HepG2 (cell line): ENCODE results near the gene SIGLEC1. TPM values are rescaled to one million over a fixed set of nuclear protein-coding genes. Genes with fewer than 3 reads are reported as not detected.

Experiments used
- ARNT ChIP-seq: fragments of 450-650 bp; IDR thresholded peaks from 2 replicates; pipeline ENCODE4 v1.6.1; 2017
- DZIP1 ChIP-seq: sonication (generic); formaldehyde crosslinking; IDR thresholded peaks from 2 replicates; pipeline ENCODE4 v1.5.0; 2020; ENCODE audit warnings: mild to moderate bottlenecking, missing genetic modification reagents
- FOXC1 ChIP-seq: sonication (generic); formaldehyde crosslinking; IDR thresholded peaks from 2 replicates; pipeline ENCODE4 v1.8.0; 2022; ENCODE audit warnings: mild to moderate bottlenecking, missing genetic modification reagents, borderline replicate concordance
- FOXK2 ChIP-seq: fragments of 450-650 bp; IDR thresholded peaks from 2 replicates; pipeline ENCODE4 v1.6.1; 2016
- HNRNPL ChIP-seq: fragments of 200-400 bp; formaldehyde crosslinking; IDR thresholded peaks from 2 replicates; pipeline ENCODE4 v1.6.1; 2017; ENCODE audit warnings: mild to moderate bottlenecking, low read depth, low read length
- KMT2A ChIP-seq: sonication (generic); formaldehyde crosslinking; IDR thresholded peaks from 2 replicates; pipeline ENCODE4 v1.4.0; 2020; ENCODE audit warnings: missing genetic modification reagents
- POLR2AphosphoS5 ChIP-seq: IDR thresholded peaks from 2 replicates; pipeline ENCODE4 v1.6.1; 2012; ENCODE audit warnings: low read depth, low read length
- RFX3 ChIP-seq: IDR thresholded peaks from 2 replicates; pipeline ENCODE4 v1.6.1; 2016; ENCODE audit warnings: missing biosample characterization, missing genetic modification reagents
- RFX5 ChIP-seq: IDR thresholded peaks from 2 replicates; pipeline ENCODE4 v1.6.1; 2011; ENCODE audit warnings: low read depth, low read length, improper control_type of control experiment
- TCF7 ChIP-seq: sonication (generic); IDR thresholded peaks from 2 replicates; pipeline ENCODE4 v1.6.1; 2016; ENCODE audit warnings: antibody characterized with exemption, low read depth
- ZFAT ChIP-seq: sonication (generic); formaldehyde crosslinking; conservative IDR thresholded peaks from 2 replicates; pipeline ENCODE4 v1.8.1; 2023; ENCODE audit warnings: missing genetic modification reagents, inconsistent platforms
- ZNF652 ChIP-seq: IDR thresholded peaks from 2 replicates; pipeline ENCODE4 v1.6.1; 2016; ENCODE audit warnings: low read depth, borderline replicate concordance
- ZNF709 ChIP-seq: sonication (generic); formaldehyde crosslinking; IDR thresholded peaks from 2 replicates; pipeline ENCODE4 v1.5.0; 2020; ENCODE audit warnings: mild to moderate bottlenecking, missing genetic modification reagents
- ZNF839 ChIP-seq: sonication (generic); formaldehyde crosslinking; IDR thresholded peaks from 2 replicates; pipeline ENCODE4 v1.4.0; 2020; ENCODE audit warnings: missing genetic modification reagents, mild to moderate bottlenecking, borderline replicate concordance
- polyA plus RNA-seq, 8 experiments: library from polyadenylated mRNA; depleted of rRNA in 3 of 8; stranded (reverse) in 7 of 8; unstranded in 1 of 8; fragments of >200 nt; fragmentation: Illumina TruSeq in 4 of 8; extraction: Trizol in 4 of 8; gene quantifications; 2 replicates each; pipeline versions ENCODE4 v1.2.1 to v1.2.3, GENCODE V29; 2011 to 2016; ENCODE audit warnings: low read depth in 4 of 8, missing spikeins in 1 of 8, mixed read lengths in 1 of 8; ENCODE audit not compliant: insufficient read depth in 1 of 8
- total RNA-seq, 5 experiments: library from RNA; depleted of rRNA; stranded (reverse); fragments of >200 nt; fragmentation: Illumina TruSeq; extraction: Trizol; gene quantifications; 2 replicates each; pipeline ENCODE4 v1.2.3, GENCODE V29; 2016; ENCODE audit warnings: low read depth in 1 of 5
- TF ChIP-seq, protein P1 (sequence below): sonication (generic); formaldehyde crosslinking; IDR thresholded peaks from 2 replicates; pipeline ENCODE4 v1.9.0; 2021; ENCODE audit warnings: missing genetic modification reagents, borderline replicate concordance
- TF ChIP-seq, protein P2 (sequence below): fragments of 450-650 bp; IDR thresholded peaks from 2 replicates; pipeline ENCODE4 v1.6.1; 2017
- TF ChIP-seq, protein P3 (sequence below): IDR thresholded peaks from 2 replicates; pipeline ENCODE4 v1.6.1; 2016; ENCODE audit warnings: missing biosample characterization, missing genetic modification reagents, low read depth

The SIGLEC1 gene
- total and polyA plus RNA-seq, 2 of the 13 experiments (the other 11 are each of a cell fraction or from before 2014, with no cell fraction given): 0.01 TPM; not detected in 1

DNA sequence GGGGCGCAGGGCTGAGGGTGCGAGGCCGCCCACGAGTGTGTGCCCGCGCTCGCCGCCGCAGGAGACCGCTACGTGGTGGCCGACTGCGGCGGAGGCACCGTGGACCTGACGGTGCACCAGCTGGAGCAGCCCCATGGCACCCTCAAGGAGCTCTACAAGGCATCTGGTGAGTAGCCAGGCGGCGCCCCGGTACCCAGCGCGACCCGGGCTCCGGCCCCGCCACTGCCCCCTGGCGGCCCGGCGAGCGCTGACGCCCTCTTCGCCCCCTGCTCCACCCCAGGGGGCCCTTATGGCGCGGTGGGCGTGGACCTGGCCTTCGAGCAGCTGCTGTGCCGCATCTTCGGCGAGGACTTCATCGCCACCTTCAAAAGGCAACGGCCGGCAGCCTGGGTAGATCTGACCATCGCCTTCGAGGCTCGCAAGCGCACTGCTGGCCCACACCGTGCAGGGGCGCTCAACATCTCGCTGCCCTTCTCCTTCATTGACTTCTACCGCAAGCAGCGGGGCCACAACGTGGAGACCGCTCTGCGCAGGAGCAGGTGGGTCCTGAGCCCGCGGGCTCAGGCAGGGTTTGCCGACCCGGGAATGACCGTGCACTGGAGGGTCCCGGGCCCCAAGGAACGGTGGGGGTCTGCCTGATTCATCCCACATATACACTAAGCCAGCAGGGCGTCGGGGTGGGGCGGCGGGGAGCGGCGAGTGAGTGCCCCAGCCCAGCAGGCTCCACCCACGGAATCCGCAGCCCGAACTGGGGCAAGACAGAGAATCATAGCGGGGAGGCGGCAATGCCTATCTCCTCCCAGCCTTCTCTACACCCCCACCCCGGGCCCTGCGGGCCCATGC is 37.5 kb upstream of the SIGLEC1 start (continued):
- TF ChIP-seq, protein P1, sequence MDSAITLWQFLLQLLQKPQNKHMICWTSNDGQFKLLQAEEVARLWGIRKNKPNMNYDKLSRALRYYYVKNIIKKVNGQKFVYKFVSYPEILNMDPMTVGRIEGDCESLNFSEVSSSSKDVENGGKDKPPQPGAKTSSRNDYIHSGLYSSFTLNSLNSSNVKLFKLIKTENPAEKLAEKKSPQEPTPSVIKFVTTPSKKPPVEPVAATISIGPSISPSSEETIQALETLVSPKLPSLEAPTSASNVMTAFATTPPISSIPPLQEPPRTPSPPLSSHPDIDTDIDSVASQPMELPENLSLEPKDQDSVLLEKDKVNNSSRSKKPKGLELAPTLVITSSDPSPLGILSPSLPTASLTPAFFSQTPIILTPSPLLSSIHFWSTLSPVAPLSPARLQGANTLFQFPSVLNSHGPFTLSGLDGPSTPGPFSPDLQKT: no peak
- TF ChIP-seq DZIP1 (CRISPR knock-in tag): no peak
- no peak for TF ChIP-seq ZNF709 (CRISPR knock-in tag)
- peak; percentile 36; the same call in 1 of the 2 replicates for TF ChIP-seq HNRNPL
- TF ChIP-seq ZNF652 (CRISPR knock-in tag): no peak
- no peak for TF ChIP-seq RFX5
- no peak; the same call in 1 of the 2 replicates for TF ChIP-seq FOXC1 (CRISPR knock-in tag)
- 0 out of 2 replicates have a peak, but pooled peaks have one; percentile 25 for TF ChIP-seq ZFAT
- TF ChIP-seq, protein P2, sequence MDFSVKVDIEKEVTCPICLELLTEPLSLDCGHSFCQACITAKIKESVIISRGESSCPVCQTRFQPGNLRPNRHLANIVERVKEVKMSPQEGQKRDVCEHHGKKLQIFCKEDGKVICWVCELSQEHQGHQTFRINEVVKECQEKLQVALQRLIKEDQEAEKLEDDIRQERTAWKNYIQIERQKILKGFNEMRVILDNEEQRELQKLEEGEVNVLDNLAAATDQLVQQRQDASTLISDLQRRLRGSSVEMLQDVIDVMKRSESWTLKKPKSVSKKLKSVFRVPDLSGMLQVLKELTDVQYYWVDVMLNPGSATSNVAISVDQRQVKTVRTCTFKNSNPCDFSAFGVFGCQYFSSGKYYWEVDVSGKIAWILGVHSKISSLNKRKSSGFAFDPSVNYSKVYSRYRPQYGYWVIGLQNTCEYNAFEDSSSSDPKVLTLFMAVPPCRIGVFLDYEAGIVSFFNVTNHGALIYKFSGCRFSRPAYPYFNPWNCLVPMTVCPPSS: no peak
- TF ChIP-seq KMT2A (CRISPR knock-in tag): 0 out of 2 replicates have a peak, but pooled peaks have one; percentile 56
- no peak for TF ChIP-seq TCF7
- peak; percentile 56; the same call in 1 of the 2 replicates for TF ChIP-seq ZNF839 (CRISPR knock-in tag)
- no peak for TF ChIP-seq FOXK2
- TF ChIP-seq ARNT: no peak
- no peak for TF ChIP-seq RFX3 (CRISPR knock-in tag)
- TF ChIP-seq, protein P3, sequence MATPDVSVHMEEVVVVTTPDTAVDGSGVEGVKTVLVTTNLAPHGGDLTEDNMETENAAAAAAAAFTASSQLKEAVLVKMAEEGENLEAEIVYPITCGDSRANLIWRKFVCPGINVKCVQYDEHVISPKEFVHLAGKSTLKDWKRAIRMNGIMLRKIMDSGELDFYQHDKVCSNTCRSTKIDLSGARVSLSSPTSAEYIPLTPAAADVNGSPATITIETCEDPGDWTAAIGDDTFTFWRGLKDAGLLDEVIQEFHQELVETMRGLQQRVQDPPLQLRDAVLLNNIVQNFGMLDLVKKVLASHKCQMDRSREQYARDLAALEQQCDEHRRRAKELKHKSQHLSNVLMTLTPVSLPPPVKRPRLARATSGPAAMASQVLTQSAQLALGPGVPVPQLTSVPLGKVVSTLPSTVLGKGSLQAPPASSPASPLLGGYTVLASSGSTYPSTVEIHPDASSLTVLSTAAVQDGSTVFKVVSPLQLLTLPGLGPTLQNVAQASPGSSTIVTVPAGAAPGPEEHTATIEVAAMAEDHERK: no peak
- TF ChIP-seq POLR2AphosphoS5: no peak
